NCI-H2107 treated with DMSO at 0.1 percent for 48 hours (cell line): Measurements from ENCODE around the gene ARPC2.
"Not testable (repeated sequence)": the region's sequence is repeated elsewhere in the genome, so short reads cannot be mapped to it uniquely, and the experiment has no call there.

Source experiments
- DNase-seq: peaks from one replicate; lab custom pipeline; 2025; ENCODE audit not compliant: unreplicated experiment; lab: John Stamatoyannopoulos, UW

Gene ARPC2

DNA sequence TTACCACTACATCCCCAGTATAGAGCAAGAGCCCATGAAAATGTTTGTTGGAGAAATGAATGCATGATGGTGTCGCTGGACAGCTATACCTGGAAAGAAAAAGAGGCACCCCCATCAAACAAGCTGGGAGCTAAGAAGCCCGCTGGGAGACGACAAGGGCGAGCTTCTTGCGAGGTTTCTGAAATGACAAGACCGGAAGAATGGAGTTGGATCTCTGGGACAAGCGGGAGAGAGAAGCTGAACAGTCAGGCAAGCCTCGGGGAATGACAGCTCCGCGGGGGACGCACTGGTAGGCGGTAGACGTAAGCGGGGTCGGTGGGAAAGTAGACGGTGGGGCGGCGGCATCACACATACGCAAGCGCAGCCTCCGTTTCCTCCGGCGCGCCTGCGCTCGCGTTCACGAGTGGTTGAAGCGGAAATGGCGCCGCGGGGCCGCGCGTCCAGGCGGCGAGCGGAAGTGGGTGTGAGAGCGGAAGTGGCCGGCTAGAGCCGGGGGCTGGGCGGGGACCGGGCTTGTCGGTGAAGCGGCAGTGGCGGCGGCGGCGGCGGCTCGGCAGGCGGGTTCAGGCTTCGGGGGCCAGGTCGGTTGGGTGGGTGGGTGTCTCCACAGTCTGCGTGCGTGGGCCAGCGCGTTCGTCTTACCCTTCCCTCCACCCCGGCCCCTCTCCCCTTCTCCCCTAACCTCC, at the start of gene ARPC2:
TSS of gene ARPC2 (plus strand) at position 516 of the 686 bp plus-strand sequence. CDS start 282 bp downstream, outside the sequence.
- DNase-seq, result peak; percentile 46

GRCh38 chr2:218168016-218168415, 49.0 kb upstream of the ARPC2 start:
- no peak for DNase-seq

DNA sequence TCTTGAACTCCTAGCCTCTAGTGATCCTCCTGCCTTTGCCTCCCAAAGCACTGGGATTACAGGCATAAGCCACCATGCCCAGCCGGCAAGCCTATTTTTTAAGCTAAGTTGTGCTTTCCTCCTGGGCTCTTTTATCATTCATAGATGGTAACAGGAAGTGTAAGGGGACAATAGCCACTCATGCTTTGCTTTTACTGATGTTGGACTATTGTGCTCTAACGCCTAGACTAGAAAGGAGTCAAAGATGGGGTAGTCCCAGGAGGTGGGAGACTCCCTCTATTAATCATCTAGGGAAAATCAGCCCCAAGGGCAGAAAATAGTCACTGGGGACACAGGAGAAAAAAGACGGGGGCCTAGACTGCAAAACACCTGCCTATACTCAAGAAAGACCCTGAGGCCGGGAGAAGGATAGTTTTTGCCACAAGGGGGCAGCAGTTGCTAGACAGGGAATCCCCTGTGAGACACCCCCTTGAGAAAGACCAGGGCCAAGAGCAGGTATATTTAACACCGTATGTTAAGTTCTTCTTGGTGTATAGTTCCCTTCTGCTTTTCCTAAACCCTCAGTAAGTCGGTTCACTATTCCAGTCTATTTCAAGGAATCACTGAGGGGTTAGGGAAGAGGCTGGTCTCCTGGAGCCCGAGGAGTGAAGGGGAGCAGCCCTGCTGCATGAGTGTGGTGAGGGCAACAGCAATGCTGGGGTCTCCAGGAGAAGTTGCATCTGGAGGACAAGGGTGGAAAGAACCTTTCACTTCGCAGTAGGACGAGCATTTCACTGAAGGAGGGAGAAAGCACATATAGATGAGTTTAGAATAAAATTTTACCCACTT, 48.1 kb upstream of the ARPC2 start:
- DNase-seq, result no peak

DNA sequence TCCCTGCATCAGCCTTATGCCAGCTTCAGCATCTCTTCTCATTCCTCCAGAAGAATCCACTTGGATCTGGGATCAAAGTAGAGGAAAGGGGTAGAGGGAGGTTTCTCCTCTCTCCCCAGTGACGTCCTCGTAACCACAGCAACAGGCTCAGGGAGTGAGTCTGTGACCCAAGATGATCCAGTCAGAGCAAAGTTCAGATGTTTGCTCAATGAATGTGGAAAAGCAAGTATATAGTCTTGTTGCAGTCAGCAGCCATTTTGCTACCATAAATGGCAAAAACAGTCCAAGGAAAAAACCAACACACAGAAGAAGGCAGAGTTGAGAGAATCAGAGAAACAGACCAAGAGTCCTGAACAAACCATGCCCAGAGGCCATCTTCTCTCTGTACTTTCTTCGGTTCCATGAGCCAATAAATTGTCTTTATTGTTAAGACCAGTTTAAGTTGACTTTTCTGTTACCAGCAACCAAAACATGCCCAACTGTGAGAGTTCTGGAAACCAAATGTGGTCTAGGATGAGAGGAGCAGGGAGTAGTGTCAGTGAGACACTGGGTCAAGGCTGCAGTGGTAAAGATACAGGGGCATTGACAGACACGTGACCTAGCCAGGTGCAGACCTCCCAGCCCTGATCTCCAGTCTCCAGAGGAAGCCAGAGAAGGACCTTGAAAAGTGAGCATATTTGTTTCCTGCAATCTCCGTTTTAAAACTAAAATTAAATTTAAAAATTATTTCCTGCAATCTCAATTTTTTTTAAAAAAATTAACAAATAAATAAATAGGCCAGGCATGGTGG, 47.0 kb upstream of the ARPC2 start:
- DNase-seq, result no peak

- not testable (repeated sequence) for DNase-seq
Observed at GRCh38 chr2:218171744-218172143, 45.2 kb upstream of the ARPC2 start.

DNA sequence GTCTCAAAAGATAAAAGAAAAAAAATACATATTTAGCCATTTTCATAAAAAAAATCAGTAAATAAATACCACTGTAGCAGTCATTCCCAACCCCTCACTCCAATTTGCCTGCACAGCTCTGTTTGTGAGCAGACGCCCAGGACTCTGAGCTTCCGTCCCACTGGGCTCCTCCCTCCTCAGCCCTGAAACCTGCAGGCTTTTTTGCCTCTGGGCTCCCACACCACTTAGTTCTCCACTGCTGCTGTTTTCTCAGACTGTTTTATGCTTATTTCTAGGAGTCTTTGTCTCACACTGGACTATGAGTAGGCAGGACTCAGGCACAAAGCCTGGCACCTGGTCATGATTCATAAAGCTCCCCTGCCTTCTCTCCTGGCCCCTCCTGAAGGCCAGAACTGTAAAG, 44.1 kb upstream of the ARPC2 start:
- no peak for DNase-seq

GRCh38 chr2:218179782-218180181, 37.2 kb upstream of the ARPC2 start:
- no peak for DNase-seq

GRCh38 chr2:218180467-218181114, 36.4 kb upstream of the ARPC2 start:
- no peak for DNase-seq

DNA sequence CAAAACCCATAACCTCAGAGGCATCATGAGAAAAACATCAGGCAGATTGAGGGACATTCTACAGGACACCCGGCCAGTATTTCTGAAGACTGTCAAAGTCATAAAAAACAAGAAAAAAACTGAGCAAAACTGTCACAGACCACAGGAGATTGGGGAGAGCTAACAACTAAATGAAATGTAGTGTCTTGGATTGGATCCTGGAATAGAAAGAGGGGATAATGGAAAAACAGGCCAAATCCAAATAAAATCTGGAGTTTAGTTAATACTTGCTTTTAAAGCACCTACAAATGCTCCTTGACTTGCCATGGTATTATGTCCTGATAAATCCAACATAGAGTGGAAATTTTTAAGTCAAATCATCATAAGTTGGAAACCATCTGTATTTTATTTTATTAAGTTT, 32.7 kb upstream of the ARPC2 start:
- DNase-seq, result no peak

DNA sequence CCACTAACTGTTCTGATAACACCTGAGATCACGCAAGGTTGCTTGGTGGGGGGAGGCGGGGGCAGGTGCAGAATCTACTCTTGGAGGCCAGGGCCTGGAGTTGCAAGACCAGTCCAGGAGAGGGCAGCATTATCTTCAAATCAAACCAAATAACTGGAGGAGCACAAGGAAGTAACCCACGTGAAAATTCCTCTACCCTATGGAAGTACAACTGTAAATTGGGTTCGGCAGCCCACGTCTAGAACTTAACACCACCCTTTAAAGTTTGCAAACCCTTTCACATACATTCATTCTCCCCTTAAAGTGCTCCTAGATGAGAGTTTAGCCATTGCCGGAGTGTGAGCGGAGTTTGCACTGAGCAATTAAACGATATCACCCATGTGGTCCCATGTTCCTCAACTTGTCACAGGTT, 30.6 kb upstream of the ARPC2 start:
- DNase-seq, result peak; percentile 24

DNA sequence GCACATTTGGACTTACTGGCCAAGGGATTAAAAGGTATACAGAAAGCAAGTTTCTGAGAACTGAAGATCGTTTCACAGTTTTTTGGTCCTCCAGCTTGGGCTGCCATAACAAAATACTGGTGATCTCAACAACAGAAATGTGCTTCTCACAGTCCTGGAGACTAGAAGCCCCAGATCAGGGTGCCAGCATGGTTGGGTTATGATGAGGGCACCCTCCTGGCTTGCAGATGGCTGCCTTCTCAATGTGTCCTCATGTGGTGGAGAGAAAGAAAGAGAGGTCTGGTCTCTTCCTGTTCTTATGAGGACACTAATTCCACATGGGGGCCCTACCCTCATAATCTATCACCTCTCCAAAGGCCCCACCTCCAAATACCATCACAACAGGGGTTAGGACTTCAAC, 30.1 kb upstream of the ARPC2 start:
- DNase-seq, result no peak

GRCh38 chr2:218187296-218188015, 29.5 kb upstream of the ARPC2 start:
- no peak for DNase-seq

DNA sequence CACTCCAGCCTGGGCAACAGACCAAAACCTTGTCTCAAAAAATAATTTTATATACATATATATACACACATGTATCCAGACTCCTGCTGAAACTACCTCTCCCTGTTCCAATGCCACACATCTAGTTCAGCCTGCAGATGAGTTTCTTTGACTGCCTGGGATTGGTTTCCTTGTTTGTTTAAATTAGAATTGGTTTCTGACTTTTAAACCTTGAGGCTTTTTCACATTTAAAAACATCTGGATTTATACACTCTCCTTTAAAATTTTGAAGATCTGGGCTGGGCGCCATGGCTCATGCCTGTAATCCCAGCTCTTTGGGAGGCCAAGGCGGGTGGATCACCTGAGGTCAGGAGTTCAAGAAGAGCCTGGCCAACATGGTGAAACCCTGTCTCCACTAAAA, 28.5 kb upstream of the ARPC2 start:
- DNase-seq, result no peak

GRCh38 chr2:218192902-218193430, 24.0 kb upstream of the ARPC2 start:
- no peak for DNase-seq

- DNase-seq, result no peak
Observed at GRCh38 chr2:218193701-218194100, 23.3 kb upstream of the ARPC2 start.

- DNase-seq, result no peak
Observed at GRCh38 chr2:218194880-218195279, 22.1 kb upstream of the ARPC2 start.

GRCh38 chr2:218196974-218197373, 20.0 kb upstream of the ARPC2 start:
- no peak for DNase-seq

DNA sequence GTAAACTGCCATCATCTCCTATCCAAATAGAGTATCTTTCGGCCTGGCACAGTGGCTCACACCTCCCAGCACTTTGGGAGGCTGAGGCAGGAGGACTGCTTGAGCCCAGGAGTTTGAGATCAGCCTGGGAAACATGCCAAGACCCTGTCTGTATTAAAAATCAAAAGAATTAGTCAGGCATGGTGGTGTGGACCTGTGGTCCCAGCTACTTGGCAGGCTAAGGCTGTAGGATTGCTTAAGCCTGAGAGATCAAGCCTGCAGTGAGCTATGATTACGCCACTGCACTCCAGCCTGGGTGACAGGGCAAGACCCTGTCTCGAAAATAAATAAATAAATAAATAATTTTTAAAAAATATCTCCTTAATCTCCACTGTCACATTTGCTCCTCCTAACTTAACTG, 14.7 kb upstream of the ARPC2 start:
- no peak for DNase-seq

- DNase-seq, result no peak
Observed at GRCh38 chr2:218209078-218209477, 7.9 kb upstream of the ARPC2 start.

- DNase-seq, result no peak
Observed at GRCh38 chr2:218214116-218214515, 2.9 kb upstream of the ARPC2 start.
